ENCODE data around the gene CHD1.

- no peak for TF ChIP-seq CTCF (IDR thresholded peaks at IDR 0.05)
- no peak for TF ChIP-seq POLR2A (IDR thresholded peaks at IDR 0.05)
- no peak for TF ChIP-seq EP300 (IDR thresholded peaks at IDR 0.05)
Measured at GRCh38 chr5:98846520-98846919, 82.3 kb downstream of the CHD1 start.
